ENCODE results near the gene PAPPA. TPM values are rescaled to one million over a fixed set of nuclear protein-coding genes. Genes with fewer than 3 reads are reported as not detected.

The PAPPA gene
- total RNA-seq, 1 experiment from 2014 or later = 0.05 TPM

DNA sequence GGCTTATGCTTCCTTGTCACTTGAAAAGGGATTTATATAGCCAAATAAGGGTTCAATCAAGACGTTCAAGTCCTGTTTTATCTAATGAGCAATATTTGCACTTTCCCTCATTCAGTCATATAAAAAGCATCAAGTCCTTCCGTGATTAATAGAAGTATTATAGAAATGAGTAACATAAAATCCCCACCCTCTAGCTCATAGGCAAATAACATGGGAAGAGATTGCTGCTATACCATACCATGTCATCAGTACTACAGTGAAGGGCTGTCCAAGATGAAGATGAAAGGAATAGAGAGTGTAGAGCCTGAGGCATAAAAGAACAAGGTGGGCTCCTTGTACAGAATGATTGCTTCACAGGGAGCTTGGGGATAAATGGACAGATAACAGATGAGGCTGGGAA lies 20.4 kb upstream of the PAPPA start:
- Histone ChIP-seq H3K4me3 (replicated peaks in 1 of 2; ENCODE audit: low read depth in 1 of 2, low read length in 2 of 2) (no peak overlapping the region), H3K9me3 (ENCODE audit: control insufficient read depth in 1 of 2, insufficient read depth in 1 of 2, low read depth in 1 of 2, low read length in 2 of 2) (no peaks in the 10 kb centered on the region; a peak in 1 of 4 replicates), H3K27me3 (ENCODE audit: insufficient read depth, low read length) (peaks cover 25% of the 10 kb centered on the region), H3K9ac (ENCODE audit: low read length) (no peak overlapping the region), H3K4me2 (ENCODE audit: low read length) (no peak overlapping the region), H3K79me2 (ENCODE audit: insufficient read depth, low read length) (no peaks in the 10 kb centered on the region), H4K20me1 (ENCODE audit: insufficient read depth) (no peaks in the 10 kb centered on the region), H3K4me1 (ENCODE audit: control insufficient read depth in 1 of 2, insufficient read depth in 2 of 2, low read length in 2 of 2) (no peaks in the 10 kb centered on the region), H3K9me2 (ENCODE audit: insufficient read depth) (no peaks in the 10 kb centered on the region), H3K27ac (ENCODE audit: low read depth, low read length) (no peak overlapping the region), H3K36me3 (ENCODE audit: control insufficient read depth in 1 of 2, insufficient read depth in 2 of 2, low read length in 2 of 2) (no peaks in the 10 kb centered on the region), H2AFZ (ENCODE audit: low read depth, low read length, poor library complexity, severe bottlenecking) (no peak overlapping the region)
- BruUV-seq (replicated peaks) = no TSS peak
- no peak for ATAC-seq
- ChIA-PET CTCF (no interaction called here), POLR2A (no interaction called here), RAD21 (ENCODE audit: low non-redundant PET in 1 of 2, low total read pairs in 2 of 2, uncharacterized antibody in 2 of 2, unreplicated experiment in 2 of 2) (no interaction called here)
- intact Hi-C loops (cut with micrococcal nuclease) = no loop called here
- no peak for DNase-seq (ENCODE audit: low read depth, low spot score)
- TF ChIP-seq POLR2AphosphoS5 (IDR thresholded peaks at IDR 0.05; ENCODE audit: low read depth, low read length) (no peak), JUND (IDR thresholded peaks at IDR 0.05) (no peak), MAX (IDR thresholded peaks at IDR 0.05) (no peak), EZH2 (IDR thresholded peaks at IDR 0.05) (no peak), CTCF (IDR thresholded peaks at IDR 0.05 in 2 of 3, conservative IDR thresholded peaks at IDR 0.05 in 1 of 3; ENCODE audit: borderline replicate concordance in 1 of 3, insufficient read depth in 1 of 3, low read depth in 2 of 3, low read length in 2 of 3) (no peak), REST (IDR thresholded peaks at IDR 0.05; ENCODE audit: low read depth) (no peak), SIN3A (IDR thresholded peaks at IDR 0.05; ENCODE audit: low read depth) (no peak), ZFX (IDR thresholded peaks at IDR 0.05) (no peak), RAD21 (IDR thresholded peaks at IDR 0.05; ENCODE audit: low read depth) (no peak), CEBPB (IDR thresholded peaks at IDR 0.05; ENCODE audit: low read depth) (no peak), FOSL1 (IDR thresholded peaks at IDR 0.05; ENCODE audit: low read depth) (no peak), ELF1 (IDR thresholded peaks at IDR 0.05; ENCODE audit: borderline replicate concordance, low read depth) (no peak), YY1 (IDR thresholded peaks at IDR 0.05; ENCODE audit: extremely low read depth, insufficient replicate concordance, low read depth, low read length) (no peak), ZNF274 (IDR thresholded peaks at IDR 0.05; ENCODE audit: low read depth, low read length) (no peak)
- TF ChIP-seq, protein P1, sequence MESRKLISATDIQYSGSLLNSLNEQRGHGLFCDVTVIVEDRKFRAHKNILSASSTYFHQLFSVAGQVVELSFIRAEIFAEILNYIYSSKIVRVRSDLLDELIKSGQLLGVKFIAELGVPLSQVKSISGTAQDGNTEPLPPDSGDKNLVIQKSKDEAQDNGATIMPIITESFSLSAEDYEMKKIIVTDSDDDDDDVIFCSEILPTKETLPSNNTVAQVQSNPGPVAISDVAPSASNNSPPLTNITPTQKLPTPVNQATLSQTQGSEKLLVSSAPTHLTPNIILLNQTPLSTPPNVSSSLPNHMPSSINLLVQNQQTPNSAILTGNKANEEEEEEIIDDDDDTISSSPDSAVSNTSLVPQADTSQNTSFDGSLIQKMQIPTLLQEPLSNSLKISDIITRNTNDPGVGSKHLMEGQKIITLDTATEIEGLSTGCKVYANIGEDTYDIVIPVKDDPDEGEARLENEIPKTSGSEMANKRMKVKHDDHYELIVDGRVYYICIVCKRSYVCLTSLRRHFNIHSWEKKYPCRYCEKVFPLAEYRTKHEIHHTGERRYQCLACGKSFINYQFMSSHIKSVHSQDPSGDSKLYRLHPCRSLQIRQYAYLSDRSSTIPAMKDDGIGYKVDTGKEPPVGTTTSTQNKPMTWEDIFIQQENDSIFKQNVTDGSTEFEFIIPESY (IDR thresholded peaks at IDR 0.05; ENCODE audit: extremely low read depth, insufficient replicate concordance, low read length) = no peak
- TF ChIP-seq, protein P2, sequence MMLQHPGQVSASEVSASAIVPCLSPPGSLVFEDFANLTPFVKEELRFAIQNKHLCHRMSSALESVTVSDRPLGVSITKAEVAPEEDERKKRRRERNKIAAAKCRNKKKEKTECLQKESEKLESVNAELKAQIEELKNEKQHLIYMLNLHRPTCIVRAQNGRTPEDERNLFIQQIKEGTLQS (IDR thresholded peaks at IDR 0.05) = no peak
